NCI-H446 (cell line): Measurements from ENCODE around the gene IGF2BP2.
"Not testable (repeated sequence)": the region's sequence is repeated elsewhere in the genome, so short reads cannot be mapped to it uniquely, and the experiment has no call there.

Experiments
- DNase-seq, 2 experiments: peaks; one replicate each; lab custom pipeline; 2025; lab: John Stamatoyannopoulos, UW

The IGF2BP2 gene

DNA sequence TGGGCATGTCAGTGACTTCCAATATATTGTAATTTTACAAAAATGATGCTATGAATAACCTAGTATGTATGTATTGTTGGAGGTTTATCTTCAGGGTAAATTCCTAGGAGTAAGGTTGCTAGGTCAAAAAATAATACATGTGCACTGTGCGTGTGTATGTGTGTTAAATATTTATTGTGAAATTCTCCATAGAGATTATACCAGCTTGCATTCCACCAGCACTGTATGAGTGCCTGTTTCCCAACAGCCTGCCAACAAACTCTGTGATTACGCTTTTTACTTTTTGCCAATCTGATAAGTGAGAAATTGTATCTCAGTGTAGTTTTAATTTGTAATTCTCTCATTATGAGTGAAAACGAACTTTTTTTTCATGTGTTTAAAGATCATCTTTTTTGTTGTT, 12.6 kb upstream of the IGF2BP2 start:
- DNase-seq = no peak

DNA sequence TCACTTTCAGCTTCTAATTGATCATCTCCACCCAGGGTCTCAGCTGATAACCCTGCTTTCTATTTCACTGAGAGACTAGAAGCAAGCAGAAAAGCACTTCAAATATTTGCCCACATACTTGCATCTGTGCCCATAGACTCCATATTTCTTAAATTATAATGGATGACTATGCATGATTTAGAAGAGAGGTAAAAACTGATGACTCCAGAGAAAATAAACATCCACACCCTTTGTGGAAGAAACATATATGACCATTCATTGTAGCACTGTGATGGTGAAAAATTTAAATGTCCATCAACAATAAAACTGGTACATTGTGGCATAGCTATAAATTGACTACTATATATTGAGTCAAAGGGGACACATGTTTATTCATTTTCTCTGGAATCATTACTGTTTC, 7.1 kb upstream of the IGF2BP2 start:
- DNase-seq = no peak

DNA sequence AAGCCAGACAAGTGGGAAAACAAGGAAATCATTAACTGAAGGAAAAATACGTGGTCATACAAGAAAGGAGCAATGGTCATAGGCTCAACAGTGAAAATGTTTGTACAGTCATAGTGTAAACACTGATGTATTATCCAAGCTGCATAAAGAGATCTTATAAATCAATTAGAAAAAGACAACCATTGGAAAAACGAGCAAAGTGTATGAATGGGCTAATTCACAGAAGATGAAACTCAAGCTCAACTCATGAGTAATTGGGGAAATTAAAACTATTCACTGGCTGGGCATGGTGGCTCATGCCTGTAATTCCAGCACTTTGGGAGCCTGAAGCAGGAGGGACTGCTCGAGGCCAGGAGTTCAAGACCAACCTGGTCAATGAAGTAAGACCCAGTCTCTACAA, 6.4 kb upstream of the IGF2BP2 start:
- no peak for DNase-seq

DNA sequence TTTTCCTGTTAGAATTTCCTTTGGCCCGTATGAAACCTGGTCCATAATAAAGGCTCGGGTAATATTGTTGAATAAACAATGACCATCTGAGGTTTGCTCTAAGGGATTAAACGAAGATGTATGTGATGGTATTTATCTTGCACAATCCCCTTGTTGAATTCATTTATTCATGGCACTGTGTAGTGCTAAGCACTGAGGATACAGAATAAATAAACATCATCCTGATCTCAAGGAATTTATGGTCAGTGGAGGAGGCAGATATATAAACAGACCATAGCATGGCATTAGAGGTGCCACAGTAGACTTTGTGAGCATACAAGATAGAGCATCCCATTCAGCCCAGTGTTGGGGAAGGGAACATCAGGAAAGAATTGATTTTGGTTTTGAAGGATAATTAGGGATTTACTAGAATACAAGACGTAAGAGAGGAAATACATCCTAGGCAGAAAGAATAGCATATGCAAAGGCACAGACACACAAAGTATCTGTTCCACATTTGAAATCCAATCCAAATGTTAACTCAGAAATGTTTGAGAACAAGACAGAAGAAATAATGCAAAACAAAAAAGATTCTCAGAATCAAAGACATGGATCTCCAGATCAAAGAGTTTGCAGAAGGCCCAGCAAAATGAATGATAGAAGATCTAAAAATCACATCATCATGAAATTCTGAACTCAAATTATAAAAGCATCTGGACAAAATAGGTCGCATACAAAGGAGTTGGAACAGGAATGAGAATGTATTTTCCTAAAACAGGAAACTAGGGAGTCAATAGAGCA, 5.4 kb upstream of the IGF2BP2 start:
- DNase-seq = no peak

DNA sequence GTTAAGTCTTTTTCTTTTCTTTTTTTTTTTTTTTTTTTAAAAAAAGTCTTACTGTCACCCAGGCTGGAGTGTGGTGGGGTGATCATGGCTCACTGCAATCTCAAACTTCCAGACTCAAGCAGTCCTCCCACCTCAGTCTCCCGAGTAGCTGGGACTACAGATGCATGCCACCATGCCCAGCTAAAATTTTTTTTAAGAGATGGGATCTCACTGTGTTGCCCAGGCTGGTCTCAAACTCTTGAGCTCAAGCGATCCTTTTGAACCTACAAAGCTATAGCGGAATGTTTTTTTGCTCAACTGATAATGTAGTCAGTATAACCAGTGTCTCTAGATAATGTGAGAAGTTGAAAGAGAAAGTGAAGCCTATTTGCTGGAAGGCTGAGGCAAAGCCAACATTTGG, 3.9 kb upstream of the IGF2BP2 start:
- DNase-seq = no peak

DNA sequence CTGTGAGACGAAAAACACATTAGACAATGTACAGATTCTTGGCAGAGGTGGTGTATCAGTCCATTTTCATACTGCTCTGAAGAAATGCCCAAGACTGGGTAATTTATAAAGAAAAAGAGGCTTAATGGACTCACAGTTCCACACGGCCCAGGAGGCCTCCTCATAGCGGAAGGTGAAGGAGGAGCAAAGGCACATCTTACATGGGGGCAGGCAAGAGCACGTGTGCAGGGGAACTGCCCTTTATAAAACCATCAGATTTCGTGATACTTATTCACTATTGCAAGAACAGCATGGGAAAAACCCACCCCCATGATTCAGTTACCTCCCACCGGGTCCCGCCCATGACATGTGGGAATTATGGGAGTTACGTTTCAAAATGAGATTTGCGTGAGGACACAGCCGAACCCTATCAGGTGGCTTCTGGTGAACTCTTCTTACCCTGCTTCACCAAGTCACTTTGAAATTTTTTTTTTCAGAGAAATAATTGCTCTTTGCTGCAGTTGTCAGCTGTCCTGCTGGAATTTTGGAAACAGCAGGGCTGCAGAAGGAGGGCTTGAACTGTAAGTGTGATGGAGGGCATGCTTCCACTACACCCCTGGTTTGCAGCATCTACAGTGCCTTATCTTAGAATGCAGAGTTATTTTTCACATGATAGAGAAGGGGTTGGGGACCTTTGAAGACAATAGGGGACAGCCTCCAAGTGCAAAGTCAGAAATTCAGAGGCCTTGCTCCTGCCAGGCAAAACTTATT, 2.9 kb upstream of the IGF2BP2 start:
- DNase-seq = no peak

DNA sequence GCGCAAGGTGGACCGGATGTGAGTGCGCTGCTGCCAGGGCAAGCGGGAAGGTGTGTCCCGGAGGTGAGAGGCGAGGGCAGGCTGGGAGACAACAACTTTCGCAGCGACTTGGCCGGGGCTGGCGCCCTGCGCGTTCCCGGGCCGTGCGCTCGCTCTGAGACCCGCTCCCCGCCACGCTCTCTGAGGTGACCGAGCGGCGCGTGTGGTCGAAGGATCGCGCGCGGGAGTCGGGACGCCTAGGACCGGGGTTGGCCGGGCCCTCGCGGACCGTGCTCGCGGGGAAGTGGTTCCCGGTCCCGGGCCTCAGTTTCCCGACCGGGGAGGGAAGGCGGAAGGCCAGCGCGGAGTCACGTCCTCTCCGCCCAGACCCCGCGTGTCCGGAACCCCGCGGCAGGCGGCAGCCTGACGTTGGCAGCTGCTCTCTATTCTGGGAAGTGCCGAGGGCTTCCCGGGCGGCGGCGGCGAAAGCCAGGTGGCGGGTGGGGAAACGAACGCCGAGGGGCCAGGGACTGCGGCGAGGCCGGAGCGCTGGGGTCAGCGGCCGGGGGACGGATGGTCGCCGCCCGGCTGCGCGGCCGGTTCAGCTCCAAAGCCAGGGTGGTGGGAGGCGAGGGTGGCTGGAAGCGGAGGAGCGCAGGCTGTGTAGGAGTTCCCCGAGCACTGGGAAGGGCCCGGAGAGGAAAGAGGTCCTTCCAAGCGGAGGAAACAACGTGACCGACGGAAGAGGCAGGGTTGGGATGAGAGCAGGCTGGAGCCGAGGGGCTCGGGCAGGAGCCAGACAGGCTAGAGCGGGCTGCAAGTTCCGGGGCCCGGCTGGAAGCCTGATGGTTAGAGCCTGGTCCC, 1.0 kb upstream of the IGF2BP2 start:
- DNase-seq = no peak

DNA sequence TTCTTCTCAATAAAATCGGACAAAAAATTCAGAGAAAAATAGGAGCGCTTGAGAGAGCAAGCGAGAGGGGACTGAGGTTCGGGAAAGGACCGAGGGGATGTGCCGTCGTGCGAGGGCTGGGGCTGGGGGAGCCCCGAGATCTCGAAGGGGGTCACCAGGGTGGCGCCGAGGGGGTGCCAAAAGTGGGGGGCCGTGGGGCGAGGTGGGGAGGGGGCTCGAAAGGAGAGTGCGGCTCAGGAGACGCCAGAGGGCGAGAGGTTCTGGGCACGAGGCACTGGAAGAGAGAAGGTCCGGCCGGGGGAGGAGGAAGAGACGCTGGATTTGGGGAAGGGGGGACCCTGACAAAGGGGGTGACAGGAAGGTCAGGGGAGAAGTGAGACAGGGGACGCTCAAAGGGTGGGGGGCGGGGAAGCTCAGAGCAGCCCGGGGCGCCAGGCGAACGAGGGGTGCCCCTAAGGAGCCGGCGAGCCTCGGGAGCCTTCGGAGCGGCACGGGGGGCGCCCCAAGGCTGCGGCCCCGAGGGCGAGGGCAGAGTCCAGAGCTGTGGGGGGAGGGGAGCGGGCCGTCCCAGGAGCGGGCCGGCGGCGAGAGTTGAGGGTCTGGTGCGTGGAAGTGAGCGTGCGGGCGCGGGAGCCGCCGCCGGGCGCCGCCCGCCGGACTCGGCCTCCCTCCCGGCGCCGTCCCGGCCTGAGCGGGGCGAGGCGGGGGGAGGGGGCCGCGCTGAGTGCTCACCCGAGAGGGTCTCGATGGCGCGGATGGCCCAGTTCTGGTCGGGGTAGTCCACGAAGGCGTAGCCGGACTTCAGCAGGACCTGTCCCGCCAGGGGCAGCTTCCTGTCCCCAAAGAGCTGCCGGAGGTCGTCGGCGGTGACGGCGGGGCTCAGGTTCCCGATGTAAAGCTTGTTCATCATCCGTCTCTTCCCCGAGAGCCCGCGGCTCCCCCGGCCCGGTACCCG, 514 bp downstream of the IGF2BP2 start:
- DNase-seq = no peak

DNA sequence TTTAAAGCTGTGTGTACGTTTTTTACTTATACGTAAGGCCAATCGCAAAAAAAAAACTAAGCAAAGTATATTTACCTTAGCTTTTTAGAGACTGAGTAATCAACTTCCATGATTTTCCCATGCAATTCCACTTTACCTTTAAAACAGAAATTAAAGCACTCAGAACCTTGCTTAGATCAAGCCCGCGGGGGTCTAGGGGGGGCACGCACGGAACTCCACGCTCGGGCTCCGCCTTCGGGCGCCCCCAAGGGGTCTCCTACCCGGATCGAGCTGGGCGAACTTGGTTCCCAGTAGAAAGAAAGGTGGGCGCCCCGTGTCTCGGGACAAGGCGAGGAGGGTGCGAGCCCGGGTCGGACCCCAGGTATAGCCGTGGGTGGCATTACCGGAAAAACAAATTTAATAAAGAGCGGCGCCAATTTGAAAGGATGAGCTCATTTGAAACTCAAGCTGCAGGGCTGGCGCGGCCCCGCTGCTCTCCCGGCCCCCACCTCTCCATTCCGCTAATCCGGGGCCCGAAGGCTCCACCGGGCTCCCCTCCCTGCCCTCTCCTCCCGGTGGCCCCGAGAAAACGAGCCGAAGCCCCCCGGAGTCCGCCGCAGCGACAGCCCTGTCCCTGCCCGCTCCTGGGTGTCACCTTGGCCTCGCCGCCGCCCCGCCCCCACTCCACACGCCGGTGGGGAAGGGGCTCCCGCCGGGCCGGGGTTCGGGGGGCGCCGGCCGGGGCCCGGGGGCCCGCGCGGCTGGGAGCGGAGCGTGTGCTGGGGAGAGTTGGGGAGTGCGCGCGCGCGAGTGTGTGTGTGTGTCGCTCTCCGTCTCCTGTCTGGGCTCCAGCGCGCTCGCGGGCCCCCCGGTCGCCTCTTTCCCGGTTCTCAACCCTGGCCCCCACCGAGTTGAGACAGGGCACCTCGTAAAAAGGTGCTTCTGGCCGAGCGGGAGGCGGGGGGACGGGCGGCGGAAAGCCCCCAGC, 1.5 kb downstream of the IGF2BP2 start:
- DNase-seq = no peak

DNA sequence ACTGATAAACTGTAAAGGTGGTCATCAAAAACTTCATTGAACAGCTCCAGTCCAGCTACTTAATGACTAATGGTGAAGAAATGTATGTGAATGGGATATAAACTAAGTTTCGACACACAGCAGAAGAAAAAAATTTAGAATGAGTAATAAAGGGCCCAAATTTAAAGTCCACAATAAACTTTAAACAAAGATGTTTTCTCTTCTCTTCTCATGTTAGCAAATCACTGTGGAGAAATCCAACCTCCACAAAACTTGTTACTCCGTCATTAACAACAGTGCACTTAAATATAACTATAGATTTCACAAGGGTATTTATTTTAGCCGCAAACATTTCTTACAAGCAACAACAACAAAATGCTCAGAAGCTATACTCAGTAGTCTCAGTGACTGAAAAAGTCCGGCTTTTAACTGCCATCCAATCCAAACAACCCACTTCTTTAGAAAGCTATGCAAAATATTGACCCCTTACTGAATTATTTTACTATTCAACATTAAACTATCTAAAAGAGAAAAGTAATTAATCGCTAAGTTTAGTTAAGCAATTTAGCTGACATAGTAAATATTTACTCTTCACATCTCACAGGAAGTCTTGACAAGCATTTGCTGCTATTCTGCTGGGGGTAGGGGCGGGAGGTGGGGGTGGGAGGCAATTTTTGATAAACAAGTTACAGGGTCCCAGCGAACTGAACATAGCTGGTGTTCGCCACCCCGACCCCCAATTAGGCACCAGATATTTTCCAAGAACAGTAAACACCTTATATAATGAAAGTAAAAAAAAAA, 2.4 kb downstream of the IGF2BP2 start:
- no peak for DNase-seq

DNA sequence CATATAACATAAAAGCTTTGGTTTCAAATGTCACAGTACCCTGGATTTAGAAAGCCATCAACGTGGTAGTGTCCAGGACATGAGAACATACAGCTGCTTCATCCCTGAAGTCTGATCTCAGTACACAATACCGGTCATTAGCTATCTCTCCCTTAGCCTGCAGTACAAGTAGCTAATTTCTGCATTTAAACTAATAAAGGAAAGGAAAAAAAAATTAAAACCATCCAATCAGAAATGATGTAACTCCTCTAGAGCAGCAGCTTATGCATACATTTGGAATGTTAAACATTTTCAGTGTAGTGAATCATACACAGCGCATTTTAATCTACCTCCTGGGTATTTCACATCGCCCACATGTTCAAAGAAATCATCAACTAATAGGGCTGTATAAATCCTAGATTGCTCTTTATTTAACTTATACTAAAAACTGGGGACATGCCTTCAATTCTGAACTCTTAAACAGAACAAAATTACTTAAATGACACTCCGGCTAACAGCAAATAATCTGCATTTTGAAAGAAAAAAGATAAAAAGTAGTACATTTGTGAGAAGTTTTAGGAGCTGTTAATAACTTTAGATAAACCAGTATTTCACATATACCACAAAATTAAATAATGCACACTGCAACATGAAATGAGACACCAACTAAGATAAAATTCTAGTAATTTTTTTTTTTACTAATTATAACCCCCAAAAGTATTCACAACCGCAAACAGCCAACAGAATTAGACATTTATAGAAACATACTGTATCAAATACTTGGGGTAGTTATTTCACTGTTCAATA, 3.7 kb downstream of the IGF2BP2 start:
- no peak for DNase-seq

DNA sequence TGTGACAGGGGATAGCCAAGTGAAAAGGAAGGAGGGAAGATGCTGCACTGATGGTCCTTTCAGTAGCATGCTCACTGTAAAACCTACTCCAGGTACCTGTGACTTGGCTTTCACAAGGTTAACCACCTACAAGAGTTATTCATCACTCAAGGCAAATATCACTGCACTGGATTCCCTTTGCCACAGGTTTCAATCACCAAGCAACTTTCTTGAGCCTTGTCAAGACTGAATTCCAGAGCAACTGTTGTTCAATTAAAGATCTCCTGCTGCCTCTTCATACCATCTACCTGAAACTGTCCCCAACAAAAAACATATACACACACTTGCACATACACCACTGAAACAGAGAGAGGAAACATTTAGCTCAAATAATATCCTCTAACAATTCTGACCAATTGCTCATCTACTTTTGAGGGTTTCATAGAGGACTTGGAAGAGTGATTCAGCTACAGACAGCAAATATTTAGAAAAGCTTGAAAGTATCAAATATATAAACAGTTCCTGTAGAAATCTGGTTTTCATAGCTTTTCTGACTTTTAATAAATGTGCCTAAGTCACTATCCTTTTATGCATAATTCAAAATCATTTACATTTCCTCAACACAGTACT, 6.5 kb downstream of the IGF2BP2 start:
- DNase-seq = no peak

DNA sequence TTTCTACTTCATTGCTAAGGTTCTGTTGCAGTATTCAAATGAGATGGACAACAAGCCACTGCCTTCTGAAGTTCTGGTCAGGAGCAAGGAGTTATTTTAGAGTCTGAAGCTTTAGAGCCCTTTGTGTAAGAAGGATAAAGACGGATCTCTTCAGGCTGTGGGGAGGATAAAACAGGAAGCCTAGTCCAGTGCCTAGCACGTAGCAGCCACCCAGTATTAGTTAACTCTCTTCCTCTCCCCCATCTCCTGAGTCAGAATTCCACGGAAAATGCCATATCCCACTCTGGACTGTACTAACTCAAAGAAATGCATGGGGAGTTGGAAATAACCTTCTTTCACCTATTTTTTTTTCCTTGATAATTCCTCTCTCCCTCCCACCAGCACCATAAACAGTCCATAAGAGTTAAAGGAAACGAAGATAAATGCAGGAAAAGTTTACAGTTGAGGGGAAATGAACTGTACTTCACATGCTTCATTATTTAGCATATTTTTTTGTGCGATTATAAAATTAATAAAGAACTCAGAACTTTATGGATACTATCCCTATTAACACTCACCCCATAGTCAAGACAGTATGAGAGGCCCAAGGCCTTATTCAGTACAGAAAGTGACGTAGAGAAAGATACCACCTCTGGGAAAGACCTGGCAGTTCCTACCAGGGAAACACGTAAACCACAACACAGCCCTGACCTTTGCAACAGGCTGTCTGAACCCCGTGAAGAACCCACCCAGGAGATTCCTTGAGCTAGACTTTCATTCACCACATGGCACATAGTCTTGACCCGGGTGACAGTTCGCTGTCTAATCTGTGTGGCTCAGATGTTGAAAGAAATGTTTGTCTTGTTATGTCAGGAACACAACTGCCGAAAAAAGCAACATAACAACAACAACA, 9.2 kb downstream of the IGF2BP2 start:
- DNase-seq = no peak

DNA sequence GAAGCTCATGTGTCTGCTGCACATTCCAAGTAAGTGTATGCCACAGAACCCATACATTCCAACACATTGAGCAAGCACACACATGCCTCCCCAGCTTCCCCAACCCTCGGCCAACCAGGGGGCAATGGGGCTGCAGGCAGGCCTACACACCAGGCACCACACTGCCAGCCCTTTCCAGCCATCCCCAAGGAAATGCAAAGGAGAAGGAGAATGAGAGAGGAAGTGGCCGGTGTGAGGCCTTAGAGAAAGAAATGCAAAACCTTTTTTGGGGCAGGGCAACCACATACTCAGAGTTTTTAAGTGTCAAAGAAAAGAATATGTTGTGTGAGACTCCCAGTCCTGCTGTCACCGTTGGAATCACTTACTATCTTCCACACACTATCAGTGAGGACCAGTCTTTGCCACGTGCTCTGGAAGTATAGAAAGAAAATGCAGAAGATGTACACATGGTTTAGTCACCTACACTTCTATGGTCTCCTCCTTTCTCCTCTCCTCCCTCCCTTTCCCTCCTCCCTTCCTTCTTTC, 11.1 kb downstream of the IGF2BP2 start:
- DNase-seq = no peak

DNA sequence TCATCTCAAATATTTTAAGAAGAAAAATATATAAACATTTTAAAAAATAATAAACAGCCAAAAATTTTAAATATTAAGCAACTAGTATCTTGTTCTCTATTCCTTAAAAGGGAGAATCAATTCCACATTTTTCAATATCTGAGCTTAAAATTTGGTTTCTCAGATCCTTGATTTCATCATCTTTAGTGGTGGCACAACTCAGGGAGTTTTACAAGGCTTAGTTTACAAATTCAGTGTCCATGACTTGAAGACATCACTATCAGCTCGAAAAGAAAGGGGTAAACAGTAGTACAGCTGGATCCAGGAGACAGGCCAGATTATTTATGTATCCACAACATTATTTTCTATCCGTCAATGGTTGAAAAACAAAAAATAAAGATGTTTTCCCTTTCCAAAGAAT, 11.6 kb downstream of the IGF2BP2 start:
- no peak for DNase-seq

DNA sequence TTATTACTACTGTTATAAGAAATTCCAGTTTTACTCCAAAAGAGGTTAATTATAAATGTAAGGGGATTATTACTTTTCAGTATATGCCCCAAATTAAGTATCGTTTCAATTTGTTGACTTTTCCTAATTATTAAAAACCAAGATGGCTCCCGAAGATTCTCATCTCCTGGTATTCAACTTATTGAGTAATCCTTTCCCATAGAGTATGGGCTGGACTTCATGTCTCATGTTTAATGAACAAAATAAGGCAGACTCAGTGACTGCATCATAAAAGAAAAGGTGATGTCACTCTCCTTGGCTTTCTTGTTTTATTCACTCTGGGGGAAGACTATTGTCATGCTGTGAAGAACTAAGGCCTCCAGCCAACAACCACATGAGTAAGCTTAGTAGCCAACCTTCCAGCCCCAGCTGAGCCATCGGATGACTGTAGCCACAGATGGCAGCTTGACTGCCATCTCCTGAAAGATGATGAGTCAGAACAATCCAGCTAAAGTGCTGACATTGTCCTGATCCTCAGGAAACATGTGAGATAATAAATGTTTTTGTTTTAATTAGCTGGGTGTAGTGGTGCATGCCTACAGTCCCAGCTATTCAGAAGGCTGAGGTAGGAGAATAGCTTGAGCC, 17.3 kb downstream of the IGF2BP2 start:
- peak in 1 of 2 experiments; percentile 39 for DNase-seq

DNA sequence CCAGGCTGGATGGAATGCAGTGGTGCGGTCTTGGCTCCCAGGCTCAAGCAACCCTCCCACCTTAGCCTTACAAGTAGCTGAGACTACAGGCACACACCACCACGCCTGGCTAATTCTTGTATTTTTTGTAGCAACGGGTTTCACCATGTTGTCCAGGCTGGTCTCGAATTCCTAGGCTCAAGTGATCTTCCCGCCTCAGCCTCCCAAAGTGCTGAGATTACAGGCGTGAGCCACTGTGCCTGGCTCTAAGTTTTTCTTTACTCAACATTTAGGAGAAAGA, 26.1 kb downstream of the IGF2BP2 start:
- not testable (repeated sequence) for DNase-seq
